Activated T-cell treated with anti-CD3 and anti-CD28 coated beads, Interleukin-2, amount 50 U/mL, for 24 hours (primary cell): ENCODE results near the gene DDX3X.
"Not testable (repeated sequence)": the region's sequence is repeated elsewhere in the genome, so short reads cannot be mapped to it uniquely, and the experiment has no call there.

ENCODE experiments used
- DNase-seq: peaks from one replicate; pipeline ENCODE4 v3.0.0-alpha.2; 2020
- H3K27ac Mint-ChIP-seq: 2 replicates; pipeline ENCODE4 v1.8.0; 2020; ENCODE audit warnings: mild to moderate bottlenecking, mixed read lengths
- H3K27me3 Mint-ChIP-seq: 2 replicates; pipeline ENCODE4 v1.8.0; 2020; ENCODE audit warnings: mixed read lengths
- H3K36me3 Mint-ChIP-seq: 2 replicates; pipeline ENCODE4 v1.8.0; 2020; ENCODE audit warnings: low read depth, mixed read lengths
- H3K4me1 Mint-ChIP-seq: 2 replicates; pipeline ENCODE4 v1.8.0; 2020; ENCODE audit warnings: low read depth, mixed read lengths
- H3K4me3 Mint-ChIP-seq: 2 replicates; pipeline ENCODE4 v1.8.0; 2020; ENCODE audit warnings: mild to moderate bottlenecking, moderate library complexity, mixed read lengths
- H3K9me3 Mint-ChIP-seq: 2 replicates; pipeline ENCODE4 v1.8.0; 2020; ENCODE audit warnings: mixed read lengths

Gene DDX3X

GRCh38 chrX:41405551-41405950 lies 71.6 kb downstream of the DDX3X start:
- H3K4me3 Mint-ChIP-seq = no peak overlapping the region

GRCh38 chrX:41406201-41406600 lies 72.2 kb downstream of the DDX3X start:
- H3K36me3 Mint-ChIP-seq = no peaks in the 10 kb centered on the region
- no peak for DNase-seq
- peaks cover 23% of the 10 kb centered on the region for H3K27me3 Mint-ChIP-seq
- no peaks in the 10 kb centered on the region for H3K4me1 Mint-ChIP-seq
- no peak overlapping the region for H3K27ac Mint-ChIP-seq
- H3K9me3 Mint-ChIP-seq = no peaks in the 10 kb centered on the region
- no peak overlapping the region for H3K4me3 Mint-ChIP-seq

More at GRCh38 chrX:41405551-41405950, 71.6 kb downstream of the DDX3X start:
- Mint-ChIP-seq H3K4me1 (no peaks in the 10 kb centered on the region), H3K36me3 (no peaks in the 10 kb centered on the region), H3K9me3 (no peaks in the 10 kb centered on the region), H3K27ac (no peak overlapping the region), H3K27me3 (peaks cover 21% of the 10 kb centered on the region)
- no peak for DNase-seq

- Mint-ChIP-seq H3K27me3 (peaks cover 23% of the 10 kb centered on the region), H3K4me1 (no peaks in the 10 kb centered on the region), H3K4me3 (no peak overlapping the region), H3K36me3 (no peaks in the 10 kb centered on the region), H3K27ac (no peak overlapping the region), H3K9me3 (no peaks in the 10 kb centered on the region)
- no peak for DNase-seq
Measured at GRCh38 chrX:41407816-41408215, 73.9 kb downstream of the DDX3X start.

- H3K27ac Mint-ChIP-seq = no peak overlapping the region
- H3K9me3 Mint-ChIP-seq = no peaks in the 10 kb centered on the region
- peaks cover 23% of the 10 kb centered on the region for H3K27me3 Mint-ChIP-seq
- H3K4me1 Mint-ChIP-seq = no peaks in the 10 kb centered on the region
- no peak for DNase-seq
- no peaks in the 10 kb centered on the region for H3K36me3 Mint-ChIP-seq
- H3K4me3 Mint-ChIP-seq = no peak overlapping the region
Measured at GRCh38 chrX:41408576-41408975, 74.6 kb downstream of the DDX3X start.

GRCh38 chrX:41409006-41409405 lies 75.0 kb downstream of the DDX3X start:
- H3K4me1 Mint-ChIP-seq = no peaks in the 10 kb centered on the region
- H3K9me3 Mint-ChIP-seq = no peaks in the 10 kb centered on the region
- H3K27ac Mint-ChIP-seq = no peak overlapping the region
- H3K27me3 Mint-ChIP-seq = peaks cover 24% of the 10 kb centered on the region
- H3K4me3 Mint-ChIP-seq = no peak overlapping the region
- DNase-seq = no peak
- no peaks in the 10 kb centered on the region for H3K36me3 Mint-ChIP-seq

GRCh38 chrX:41411222-41411621 lies 77.3 kb downstream of the DDX3X start:
- DNase-seq, H3K9me3 Mint-ChIP-seq, H3K4me3 Mint-ChIP-seq, H3K36me3 Mint-ChIP-seq, H3K4me1 Mint-ChIP-seq, H3K27ac Mint-ChIP-seq: not testable (repeated sequence)
- peaks cover 15% of the 10 kb centered on the region for H3K27me3 Mint-ChIP-seq

GRCh38 chrX:41412261-41413081 lies 78.5 kb downstream of the DDX3X start:
- Mint-ChIP-seq H3K27ac (no peak overlapping the region), H3K36me3 (no peaks in the 10 kb centered on the region), H3K4me1 (no peaks in the 10 kb centered on the region), H3K9me3 (no peaks in the 10 kb centered on the region), H3K27me3 (peaks cover 14% of the 10 kb centered on the region), H3K4me3 (no peak overlapping the region)
- no peak for DNase-seq
